Epithelial cell of proximal tubule (primary cell): ENCODE measurements around the gene MBP. TPM values are rescaled to one million over a fixed set of nuclear protein-coding genes. Genes with fewer than 3 reads are reported as not detected.

Experiments
- DNase-seq: peaks from one replicate; pipeline ENCODE4 v3.0.0-alpha.2; 2011; ENCODE audit warnings: low read depth
- H3K4me3 ChIP-seq: 2 replicates; pipeline ENCODE4 v1.5.1; 2011; ENCODE audit warnings: low read depth, mild to moderate bottlenecking, low read length
- CTCF ChIP-seq: conservative IDR thresholded peaks from 2 replicates; pipeline ENCODE4 v1.5.1; 2012; ENCODE audit warnings: low read depth, mild to moderate bottlenecking, low read length
- total RNA-seq: library from RNA; depleted of rRNA; stranded (reverse); fragments of >200 nt; gene quantifications from 2 replicates; pipeline ENCODE4 v1.2.3, GENCODE V29; 2015

The MBP gene
- total RNA-seq, 1 donor from 2014 or later: 19.1 TPM

GRCh38 chr18:77135339-77136075 lies 2.9 kb upstream of the MBP start:
- no peak overlapping the region for H3K4me3 ChIP-seq
- no peak for DNase-seq
- TF ChIP-seq CTCF: no peak

GRCh38 chr18:77134611-77135010 lies 2.0 kb upstream of the MBP start:
- no peak overlapping the region for H3K4me3 ChIP-seq
- no peak for DNase-seq
- no peak for TF ChIP-seq CTCF

DNA sequence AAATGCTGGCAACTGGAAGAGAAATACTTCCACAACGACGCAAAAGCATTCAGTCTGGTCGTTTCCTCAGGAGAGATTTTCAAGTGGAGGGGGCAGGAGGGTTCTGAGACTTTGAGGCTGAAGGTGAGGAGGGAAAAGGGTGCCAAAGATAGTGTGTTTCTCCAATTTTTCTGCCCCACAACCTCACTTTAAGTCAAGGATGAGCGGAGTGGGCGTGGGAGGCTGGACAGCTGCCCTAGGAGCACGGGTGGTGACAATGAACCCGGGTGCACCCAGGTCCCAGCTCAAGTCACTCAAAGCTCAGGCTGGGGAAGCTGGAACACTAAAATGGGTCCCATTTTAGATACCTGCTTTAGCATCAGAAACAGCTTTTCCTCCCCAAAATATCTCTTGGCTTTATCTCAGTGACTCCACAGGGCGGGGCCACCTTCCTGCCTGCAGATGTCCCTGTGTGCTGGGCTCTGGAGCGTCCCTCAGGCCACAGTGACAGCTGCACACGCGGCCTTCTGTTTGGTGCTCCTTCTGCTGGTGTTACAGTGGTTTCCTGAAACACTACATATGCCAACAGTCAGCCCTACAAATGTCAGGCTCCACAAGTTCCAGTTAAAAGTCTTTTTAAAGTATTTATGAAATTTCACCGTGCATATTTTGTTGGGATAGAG lies 1.4 kb upstream of the MBP start:
- no peak overlapping the region for H3K4me3 ChIP-seq
- TF ChIP-seq CTCF: no peak
- no peak for DNase-seq

GRCh38 chr18:77133051-77133834 lies 660 bp upstream of the MBP start:
- DNase-seq: no peak
- H3K4me3 ChIP-seq: peak overlapping the region; percentile 91
- TF ChIP-seq CTCF: no peak

DNA sequence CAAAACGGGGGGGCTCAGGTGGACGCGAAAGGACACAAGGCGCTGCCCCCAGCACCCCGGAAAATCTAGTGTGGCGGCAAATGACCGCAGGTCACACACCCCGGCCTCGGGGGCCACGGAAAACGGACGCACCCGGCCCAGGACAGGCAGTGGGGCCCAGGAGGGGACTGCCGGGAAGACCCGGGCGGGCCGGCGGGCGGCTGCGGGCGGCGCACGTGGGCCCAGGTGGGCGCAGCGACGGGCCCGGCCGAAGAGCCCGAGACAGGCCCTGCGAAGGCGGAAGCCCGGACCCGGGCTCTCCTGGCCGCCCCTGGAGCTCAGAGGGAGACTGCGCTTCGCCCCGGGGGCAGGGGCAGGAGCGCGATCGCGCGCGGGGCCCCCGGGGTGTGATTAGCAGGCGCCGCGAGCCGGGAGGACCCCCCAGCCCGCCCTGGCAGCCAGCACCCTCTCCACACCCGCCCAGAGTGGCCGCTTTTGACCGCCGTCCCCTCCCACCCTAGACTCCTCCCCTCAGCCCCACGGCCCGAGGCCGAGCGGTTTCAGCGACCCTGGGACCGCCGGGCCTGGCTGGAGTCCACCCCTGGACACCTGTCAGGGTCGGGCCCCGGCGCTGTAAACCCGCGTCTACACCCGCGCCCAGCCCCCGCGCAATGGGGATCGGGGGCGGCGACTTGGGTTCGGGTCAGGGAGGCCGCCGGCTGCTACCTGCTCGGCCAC lies 773 bp downstream of the MBP start:
- H3K4me3 ChIP-seq: peak overlapping the region; percentile 91
- no peak for DNase-seq
- no peak for TF ChIP-seq CTCF

- H3K4me3 ChIP-seq: peak overlapping the region; percentile 91
- no peak for TF ChIP-seq CTCF
- no peak for DNase-seq
Observed at GRCh38 chr18:77131100-77131651, 1.4 kb downstream of the MBP start.
